Measurements from ENCODE around the gene CD180.

DNA sequence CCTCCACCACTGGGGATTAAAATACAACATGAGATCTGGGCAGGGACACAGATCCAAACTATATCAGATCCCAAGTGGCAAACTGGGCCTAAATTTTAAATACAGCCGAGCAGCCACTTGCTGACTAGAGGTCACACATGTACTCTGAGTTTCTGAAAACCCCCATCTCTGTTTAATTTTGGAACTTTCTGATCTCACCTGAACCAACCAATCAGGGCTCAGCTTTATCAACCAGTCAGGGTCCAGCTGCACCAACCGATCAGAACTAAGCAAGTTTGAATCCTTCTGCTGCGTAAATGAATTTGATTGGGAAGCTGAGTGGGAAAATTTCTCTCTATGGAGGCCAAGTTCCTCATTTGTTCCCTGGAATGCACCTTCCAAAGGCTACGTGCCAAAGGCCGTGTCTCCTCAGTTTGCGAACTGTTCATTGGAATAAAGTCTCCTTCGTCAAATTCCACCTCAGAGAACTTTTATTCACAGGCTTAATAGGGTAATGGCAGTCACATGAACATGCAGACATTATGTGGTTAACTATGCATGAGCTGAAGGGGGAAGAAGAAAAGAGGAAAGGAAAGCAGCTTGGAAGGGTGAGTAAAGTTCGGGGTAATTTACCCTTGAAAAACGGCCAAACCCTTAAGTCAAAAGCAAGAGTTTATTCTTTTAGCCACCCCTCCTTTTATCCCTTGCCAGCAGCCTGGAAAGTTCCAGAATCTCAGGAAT, 3.7 kb downstream of the CD180 start:
- no peak for TF ChIP-seq REST (IDR thresholded peaks at IDR 0.05; ENCODE audit: insufficient read depth in 1 of 2, low read depth in 2 of 2, low read length in 2 of 2)
- TF ChIP-seq POLR2AphosphoS5 (IDR thresholded peaks at IDR 0.05; ENCODE audit: low read depth, low read length), result no peak
